ENCODE results near the gene SYNE1. TPM values are rescaled to one million over a fixed set of nuclear protein-coding genes. Genes with fewer than 3 reads are reported as not detected.

The SYNE1 gene
- total and polyA plus RNA-seq, 2 experiments from 2014 or later: 14.6 to 83.9 TPM

DNA sequence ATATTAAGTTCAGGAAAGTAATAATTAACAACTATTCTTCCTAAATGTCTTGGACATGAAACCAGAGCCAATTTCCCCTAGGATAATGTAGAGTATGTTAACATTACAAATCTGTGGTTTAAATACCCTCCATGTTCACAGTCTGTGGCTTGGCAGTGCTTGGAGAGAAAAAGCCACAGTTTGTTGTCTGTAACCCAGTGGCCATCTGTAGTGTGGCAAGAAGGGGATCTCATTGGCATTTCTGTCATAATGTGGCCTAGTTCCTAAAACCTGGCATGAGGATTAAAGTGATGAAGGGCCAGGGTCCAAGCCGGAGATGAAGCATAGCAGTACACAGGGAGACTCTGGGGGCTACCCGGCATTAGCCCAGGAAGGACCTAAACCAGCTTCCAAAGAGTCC is 31.2 kb downstream of the SYNE1 start:
- Histone ChIP-seq H3K36me3 (no peaks in the 10 kb centered on the region), H3K9me3 (ENCODE audit: low read depth) (no peaks in the 10 kb centered on the region), H3K4me1 (ENCODE audit: low read depth) (no peaks in the 10 kb centered on the region), H3K4me3 (no peak overlapping the region), H3K27ac (no peak overlapping the region), H3K27me3 (no peaks in the 10 kb centered on the region)
- DNase-seq (ENCODE audit: low read depth in 1 of 2, low spot score in 1 of 2): no peak
- TF ChIP-seq, protein P1, sequence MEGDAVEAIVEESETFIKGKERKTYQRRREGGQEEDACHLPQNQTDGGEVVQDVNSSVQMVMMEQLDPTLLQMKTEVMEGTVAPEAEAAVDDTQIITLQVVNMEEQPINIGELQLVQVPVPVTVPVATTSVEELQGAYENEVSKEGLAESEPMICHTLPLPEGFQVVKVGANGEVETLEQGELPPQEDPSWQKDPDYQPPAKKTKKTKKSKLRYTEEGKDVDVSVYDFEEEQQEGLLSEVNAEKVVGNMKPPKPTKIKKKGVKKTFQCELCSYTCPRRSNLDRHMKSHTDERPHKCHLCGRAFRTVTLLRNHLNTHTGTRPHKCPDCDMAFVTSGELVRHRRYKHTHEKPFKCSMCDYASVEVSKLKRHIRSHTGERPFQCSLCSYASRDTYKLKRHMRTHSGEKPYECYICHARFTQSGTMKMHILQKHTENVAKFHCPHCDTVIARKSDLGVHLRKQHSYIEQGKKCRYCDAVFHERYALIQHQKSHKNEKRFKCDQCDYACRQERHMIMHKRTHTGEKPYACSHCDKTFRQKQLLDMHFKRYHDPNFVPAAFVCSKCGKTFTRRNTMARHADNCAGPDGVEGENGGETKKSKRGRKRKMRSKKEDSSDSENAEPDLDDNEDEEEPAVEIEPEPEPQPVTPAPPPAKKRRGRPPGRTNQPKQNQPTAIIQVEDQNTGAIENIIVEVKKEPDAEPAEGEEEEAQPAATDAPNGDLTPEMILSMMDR (IDR thresholded peaks at IDR 0.05; ENCODE audit: low read depth, low read length): no peak

DNA sequence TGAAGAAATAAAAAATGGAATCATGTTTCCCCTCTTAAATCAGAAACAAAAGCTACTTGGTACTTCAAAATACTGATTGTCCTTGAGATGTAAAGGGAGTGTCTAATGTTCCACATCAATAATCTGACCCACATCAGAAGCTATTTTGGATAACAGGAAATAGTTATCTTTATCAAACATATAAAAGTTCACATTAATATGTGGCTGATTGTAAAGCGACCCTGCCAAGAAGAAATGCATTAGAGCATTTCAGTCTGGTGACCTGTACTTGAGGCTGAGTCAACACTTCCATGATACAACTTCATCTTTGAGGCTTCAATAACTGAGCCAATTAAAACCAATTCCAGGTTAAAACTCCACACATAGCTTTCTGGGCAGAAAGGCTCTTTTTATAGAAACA is 31.8 kb downstream of the SYNE1 start:
- Histone ChIP-seq H3K27ac (no peak overlapping the region), H3K9me3 (ENCODE audit: low read depth) (no peaks in the 10 kb centered on the region), H3K27me3 (no peaks in the 10 kb centered on the region), H3K4me1 (ENCODE audit: low read depth) (no peaks in the 10 kb centered on the region), H3K36me3 (no peaks in the 10 kb centered on the region), H3K4me3 (no peak overlapping the region)
- TF ChIP-seq, protein P1 (IDR thresholded peaks at IDR 0.05; ENCODE audit: low read depth, low read length): no peak
- DNase-seq (ENCODE audit: low read depth in 1 of 2, low spot score in 1 of 2): peak in 1 of 2 donors; percentile 29

DNA sequence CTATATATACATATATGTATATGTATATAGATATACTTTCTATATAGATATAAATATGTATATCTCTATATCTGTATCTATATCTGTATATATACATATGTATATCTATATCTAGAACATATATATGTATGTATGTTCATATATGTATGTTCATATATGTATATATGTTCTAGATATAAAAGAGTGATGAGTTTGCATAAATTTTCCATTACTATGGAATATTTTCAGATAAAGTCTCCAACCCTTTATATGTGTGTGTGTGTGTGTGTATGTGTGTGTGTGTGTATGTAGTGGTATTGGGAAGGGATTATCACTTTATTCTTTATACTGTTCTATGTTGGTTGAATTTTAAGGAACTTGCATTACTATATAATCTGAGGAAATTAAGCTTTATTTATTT is 33.3 kb downstream of the SYNE1 start:
- no peak for DNase-seq (ENCODE audit: low read depth in 1 of 2, low spot score in 1 of 2)
- H3K9me3 ChIP-seq (ENCODE audit: low read depth): no peaks in the 10 kb centered on the region
- TF ChIP-seq, protein P1 (IDR thresholded peaks at IDR 0.05; ENCODE audit: low read depth, low read length): no peak

DNA sequence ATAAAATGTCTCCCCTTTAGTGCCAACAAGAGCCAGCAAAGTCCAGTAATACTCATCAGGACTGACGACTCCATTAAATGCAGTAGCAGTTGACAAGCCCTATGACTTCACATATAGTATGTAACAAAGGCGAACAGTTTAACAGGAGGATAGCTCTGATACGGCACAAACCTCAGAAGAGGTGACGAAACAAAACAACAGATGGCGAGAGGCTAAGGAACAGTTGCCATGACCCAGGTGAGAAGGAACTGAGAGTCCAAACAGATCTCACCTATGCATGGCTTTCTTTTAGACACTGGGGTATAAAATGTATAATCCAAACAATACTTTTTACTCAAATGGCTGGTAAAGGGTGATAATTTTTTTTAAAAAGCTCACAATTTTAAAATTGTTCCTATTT is 37.1 kb downstream of the SYNE1 start:
- Histone ChIP-seq H3K36me3 (no peaks in the 10 kb centered on the region), H3K27ac (no peak overlapping the region), H3K9me3 (ENCODE audit: low read depth) (no peaks in the 10 kb centered on the region), H3K4me3 (no peak overlapping the region), H3K27me3 (no peaks in the 10 kb centered on the region), H3K4me1 (ENCODE audit: low read depth) (no peaks in the 10 kb centered on the region)
- TF ChIP-seq, protein P1 (IDR thresholded peaks at IDR 0.05; ENCODE audit: low read depth, low read length): no peak
- no peak for DNase-seq (ENCODE audit: low read depth in 1 of 2, low spot score in 1 of 2)

More for the DNA sequence above, 33.3 kb downstream of the SYNE1 start:
- Histone ChIP-seq H3K4me1 (ENCODE audit: low read depth) (no peaks in the 10 kb centered on the region), H3K27me3 (no peaks in the 10 kb centered on the region), H3K27ac (no peak overlapping the region), H3K36me3 (no peaks in the 10 kb centered on the region), H3K4me3 (no peak overlapping the region)

DNA sequence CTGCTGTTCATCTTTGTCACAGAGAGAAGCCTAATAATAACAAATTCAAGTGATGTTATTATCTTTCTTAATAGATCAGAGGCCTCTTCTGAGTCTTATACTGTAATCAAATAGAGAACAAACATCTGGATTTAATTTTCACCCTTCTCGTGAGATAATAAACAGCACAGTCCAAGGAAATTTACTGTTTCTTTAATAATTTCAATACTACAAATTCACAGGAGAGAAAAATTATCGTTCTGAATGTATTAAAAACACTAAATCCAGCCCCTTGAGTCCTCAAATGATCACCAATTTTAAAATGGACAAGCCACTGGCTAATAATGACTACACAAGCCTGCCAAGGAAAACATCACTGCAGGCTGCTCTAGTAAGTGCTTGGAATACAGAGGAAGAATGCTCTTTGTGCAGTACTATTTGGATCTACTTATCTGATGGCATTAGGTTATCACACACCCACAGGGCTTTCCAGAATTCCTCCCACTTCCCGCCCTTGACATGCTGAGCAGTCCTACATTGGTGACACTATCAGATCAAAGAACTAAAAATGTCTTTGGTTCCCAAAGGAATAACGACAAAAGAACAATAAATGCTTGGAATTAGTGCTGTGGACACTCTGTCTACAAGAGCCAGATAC is 38.1 kb downstream of the SYNE1 start:
- Histone ChIP-seq H3K4me1 (ENCODE audit: low read depth) (no peaks in the 10 kb centered on the region), H3K9me3 (ENCODE audit: low read depth) (no peaks in the 10 kb centered on the region), H3K4me3 (no peak overlapping the region), H3K27me3 (no peaks in the 10 kb centered on the region), H3K27ac (no peak overlapping the region), H3K36me3 (no peaks in the 10 kb centered on the region)
- TF ChIP-seq, protein P1 (IDR thresholded peaks at IDR 0.05; ENCODE audit: low read depth, low read length): no peak
- peak in 1 of 2 donors; percentile 36 for DNase-seq (ENCODE audit: low read depth in 1 of 2, low spot score in 1 of 2)

Data from cardiac muscle cell (in vitro differentiated cells and primary cell).